Smooth muscle cell (in vitro differentiated cells): ENCODE data around the gene IPMK. TPM values are rescaled to one million over a fixed set of nuclear protein-coding genes. Genes with fewer than 3 reads are reported as not detected.

Source experiments
- DNase-seq: peaks from one replicate; lab custom pipeline; 2025; ENCODE audit not compliant: unreplicated experiment; lab: John Stamatoyannopoulos, UW
- H2AFZ ChIP-seq: fragments of 200-600 bp; sonication (generic); 2 replicates; pipeline ENCODE4 v1.6.0; 2016; ENCODE audit warnings: antibody characterized with exemption, low read depth, mild to moderate bottlenecking
- H3F3A ChIP-seq: fragments of 200-600 bp; sonication (generic); 2 replicates; pipeline ENCODE4 v1.6.0; 2017; ENCODE audit warnings: antibody characterized with exemption, low read depth
- H3K27ac ChIP-seq: fragments of 200-600 bp; sonication (generic); 2 replicates; pipeline ENCODE4 v1.5.1; 2016; ENCODE audit warnings: low read depth, mild to moderate bottlenecking
- H3K27me3 ChIP-seq: fragments of 200-600 bp; sonication (generic); 2 replicates; pipeline ENCODE4 v1.6.1; 2016; ENCODE audit warnings: low read depth, mild to moderate bottlenecking
- H3K36me3 ChIP-seq: fragments of 200-600 bp; sonication (generic); 2 replicates; pipeline ENCODE4 v1.5.1; 2016; ENCODE audit warnings: low read depth
- H3K4me1 ChIP-seq: fragments of 200-600 bp; sonication (generic); 2 replicates; pipeline ENCODE4 v1.5.1; 2016; ENCODE audit warnings: low read depth
- H3K4me2 ChIP-seq: fragments of 200-600 bp; sonication (generic); 2 replicates; pipeline ENCODE4 v1.6.0; 2016; ENCODE audit warnings: mild to moderate bottlenecking
- H3K4me3 ChIP-seq: fragments of 200-600 bp; sonication (generic); 2 replicates; pipeline ENCODE4 v1.5.1; 2016; ENCODE audit warnings: mild to moderate bottlenecking
- H3K79me2 ChIP-seq: fragments of 200-600 bp; sonication (generic); 2 replicates; pipeline ENCODE4 v1.6.0; 2016; ENCODE audit warnings: low read depth, mild to moderate bottlenecking
- H3K9ac ChIP-seq: fragments of 200-600 bp; sonication (generic); 2 replicates; pipeline ENCODE4 v1.6.0; 2016; ENCODE audit warnings: low read depth
- H3K9me3 ChIP-seq: fragments of 200-600 bp; sonication (generic); replicated peaks from 2 replicates; pipeline ENCODE4 v1.5.1; 2016; ENCODE audit warnings: low read depth
- H4K20me1 ChIP-seq: fragments of 200-600 bp; sonication (generic); 2 replicates; pipeline ENCODE4 v1.6.0; 2016; ENCODE audit warnings: low read depth
- WGBS: methylation state at CpG from one replicate; pipeline ENCODE4 v1.1.7; 2016; ENCODE audit warnings: low lambda C conversion rate; 5-methylcytosine and 5-hydroxymethylcytosine counted together
- polyA plus RNA-seq: library from polyadenylated mRNA; unstranded; fragments of >200 nt; fragmentation: Nextera tagmentation; extraction: Ambion mirVana; gene quantifications from 2 replicates; pipeline ENCODE4 v1.2.1, GENCODE V29; 2016
- total RNA-seq: library from RNA; depleted of rRNA; stranded (reverse); fragments of >200 nt; gene quantifications from 2 replicates; pipeline ENCODE4 v1.2.3, GENCODE V29; 2014
- TF ChIP-seq, protein P1 (sequence below): fragments of 200-600 bp; sonication (generic); IDR thresholded peaks from 2 replicates; pipeline ENCODE4 v1.5.1; 2017; ENCODE audit warnings: borderline replicate concordance, mild to moderate bottlenecking, antibody characterized with exemption; ENCODE audit not compliant: insufficient read depth, poor library complexity, severe bottlenecking

IPMK gene
- total and polyA plus RNA-seq, 2 experiments from 2014 or later = 1.9 to 9.2 TPM

DNA sequence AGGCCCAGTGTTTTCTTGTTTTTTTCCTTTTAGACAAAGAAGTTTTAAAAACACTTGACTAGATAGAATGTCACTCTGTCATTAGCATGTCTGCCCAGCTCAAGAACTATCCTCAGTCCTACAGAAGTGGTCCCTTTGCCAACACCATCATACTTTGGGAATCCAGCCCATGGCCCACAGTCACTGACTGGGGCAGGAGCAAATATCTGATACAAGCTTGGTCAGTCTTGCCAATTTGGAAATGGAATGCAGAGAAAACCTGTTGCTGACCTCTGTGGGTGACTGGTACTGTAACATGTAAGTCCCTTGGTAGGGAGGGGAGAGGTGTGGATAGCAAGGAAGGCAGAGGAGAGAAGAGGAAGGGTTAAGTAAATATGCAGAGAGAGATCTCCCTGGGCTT lies 47.8 kb downstream of the IPMK start:
- no peaks in the 10 kb centered on the region for H3K27me3 ChIP-seq
- no peak overlapping the region for H3K4me3 ChIP-seq
- DNase-seq = no peak
- TF ChIP-seq, protein P1, sequence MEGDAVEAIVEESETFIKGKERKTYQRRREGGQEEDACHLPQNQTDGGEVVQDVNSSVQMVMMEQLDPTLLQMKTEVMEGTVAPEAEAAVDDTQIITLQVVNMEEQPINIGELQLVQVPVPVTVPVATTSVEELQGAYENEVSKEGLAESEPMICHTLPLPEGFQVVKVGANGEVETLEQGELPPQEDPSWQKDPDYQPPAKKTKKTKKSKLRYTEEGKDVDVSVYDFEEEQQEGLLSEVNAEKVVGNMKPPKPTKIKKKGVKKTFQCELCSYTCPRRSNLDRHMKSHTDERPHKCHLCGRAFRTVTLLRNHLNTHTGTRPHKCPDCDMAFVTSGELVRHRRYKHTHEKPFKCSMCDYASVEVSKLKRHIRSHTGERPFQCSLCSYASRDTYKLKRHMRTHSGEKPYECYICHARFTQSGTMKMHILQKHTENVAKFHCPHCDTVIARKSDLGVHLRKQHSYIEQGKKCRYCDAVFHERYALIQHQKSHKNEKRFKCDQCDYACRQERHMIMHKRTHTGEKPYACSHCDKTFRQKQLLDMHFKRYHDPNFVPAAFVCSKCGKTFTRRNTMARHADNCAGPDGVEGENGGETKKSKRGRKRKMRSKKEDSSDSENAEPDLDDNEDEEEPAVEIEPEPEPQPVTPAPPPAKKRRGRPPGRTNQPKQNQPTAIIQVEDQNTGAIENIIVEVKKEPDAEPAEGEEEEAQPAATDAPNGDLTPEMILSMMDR = no peak
- no peak overlapping the region for H2AFZ ChIP-seq
- no peaks in the 10 kb centered on the region for H3F3A ChIP-seq
- no peaks in the 10 kb centered on the region for H3K9me3 ChIP-seq
- H3K27ac ChIP-seq = no peak overlapping the region
- no peaks in the 10 kb centered on the region for H3K36me3 ChIP-seq
- no peaks in the 10 kb centered on the region for H3K4me1 ChIP-seq
- no peaks in the 10 kb centered on the region for H3K79me2 ChIP-seq
- peaks cover 3% of the 10 kb centered on the region for H4K20me1 ChIP-seq
- no peak overlapping the region for H3K9ac ChIP-seq
- H3K4me2 ChIP-seq = no peak overlapping the region

DNA sequence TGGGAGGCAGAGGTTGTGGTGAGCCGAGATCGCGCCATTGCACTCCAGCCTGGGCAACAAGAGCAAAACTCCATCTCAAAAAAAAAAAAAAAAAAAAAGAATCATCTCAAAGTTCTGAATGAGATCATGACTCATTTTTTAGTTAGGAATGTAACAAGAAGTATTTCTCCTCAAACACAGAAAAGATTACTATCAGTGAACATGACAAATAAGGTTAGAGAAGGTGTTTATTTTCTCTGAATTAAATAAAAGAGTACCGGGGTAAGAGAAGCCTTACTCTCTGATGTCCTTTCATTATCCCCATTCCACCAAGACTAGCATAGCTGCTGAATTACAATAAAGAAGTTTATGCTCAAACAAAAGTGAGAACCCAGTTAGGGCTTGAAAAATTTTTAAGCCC lies 50.1 kb downstream of the IPMK start:
- H3K4me1 ChIP-seq = no peaks in the 10 kb centered on the region
- H3K79me2 ChIP-seq = no peaks in the 10 kb centered on the region
- H3K4me3 ChIP-seq = no peak overlapping the region
- 92% methylated on average over 4 of the region's 4 CpGs for WGBS
- H3K27me3 ChIP-seq = no peaks in the 10 kb centered on the region
- no peaks in the 10 kb centered on the region for H3F3A ChIP-seq
- peaks cover 3% of the 10 kb centered on the region for H4K20me1 ChIP-seq
- H3K36me3 ChIP-seq = no peaks in the 10 kb centered on the region
- H3K27ac ChIP-seq = no peak overlapping the region
- H3K9ac ChIP-seq = no peak overlapping the region
- TF ChIP-seq, protein P1 = no peak
- H3K4me2 ChIP-seq = no peak overlapping the region
- no peak overlapping the region for H2AFZ ChIP-seq
- no peak for DNase-seq
- H3K9me3 ChIP-seq = no peaks in the 10 kb centered on the region

DNA sequence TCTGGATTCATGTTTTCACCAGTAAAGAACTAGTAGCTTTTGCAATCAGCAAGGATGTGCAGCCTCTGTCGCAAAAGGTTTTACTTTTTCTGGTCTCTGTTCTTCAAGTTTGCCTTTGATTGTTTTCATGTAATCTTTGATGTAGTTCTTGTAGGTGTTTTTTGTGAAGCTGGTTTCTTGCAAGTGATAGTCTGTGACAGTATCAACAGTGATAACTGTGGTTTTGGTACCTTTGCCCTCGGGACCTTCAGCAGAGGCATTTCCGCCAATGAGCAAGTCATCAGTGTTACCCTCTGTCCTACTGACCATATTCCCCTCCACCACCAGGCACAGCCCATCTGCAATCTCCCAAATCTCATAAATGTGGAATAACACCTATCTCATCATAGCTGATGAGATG lies 55.1 kb downstream of the IPMK start:
- H3K4me2 ChIP-seq = no peak overlapping the region

DNA sequence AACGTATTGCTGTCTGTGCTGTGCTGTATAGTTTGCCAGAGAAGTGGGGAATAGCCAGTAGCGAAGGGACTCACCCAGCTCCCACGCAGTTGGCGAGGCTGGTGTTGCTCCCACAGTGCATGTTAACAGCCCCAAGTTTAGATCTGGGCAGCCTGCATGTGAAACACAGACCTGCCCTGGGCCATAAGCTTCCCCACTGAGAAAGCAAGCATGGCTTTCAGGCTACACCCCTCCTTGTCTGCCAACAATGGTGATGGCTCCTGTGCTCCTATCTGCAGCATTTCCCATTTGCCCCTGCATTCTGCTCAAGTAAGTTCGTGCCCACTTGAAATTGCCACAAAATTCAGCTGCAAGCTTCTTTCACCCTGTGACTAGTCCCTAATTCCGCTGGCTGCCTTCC lies 57.5 kb downstream of the IPMK start:
- H3K4me2 ChIP-seq = no peak overlapping the region
- H2AFZ ChIP-seq = no peak overlapping the region
- no peak overlapping the region for H3K9ac ChIP-seq
- no peaks in the 10 kb centered on the region for H3K4me1 ChIP-seq
- H4K20me1 ChIP-seq = peaks cover 3% of the 10 kb centered on the region
- no peaks in the 10 kb centered on the region for H3K36me3 ChIP-seq
- no peaks in the 10 kb centered on the region for H3F3A ChIP-seq
- TF ChIP-seq, protein P1 = no peak
- H3K79me2 ChIP-seq = no peaks in the 10 kb centered on the region
- H3K27me3 ChIP-seq = no peaks in the 10 kb centered on the region
- H3K9me3 ChIP-seq = no peaks in the 10 kb centered on the region
- H3K27ac ChIP-seq = no peak overlapping the region
- 94% methylated on average over 6 of the region's 6 CpGs for WGBS
- DNase-seq = no peak
- no peak overlapping the region for H3K4me3 ChIP-seq

More for the DNA sequence above, 55.1 kb downstream of the IPMK start:
- no peaks in the 10 kb centered on the region for H3F3A ChIP-seq
- no peak overlapping the region for H3K4me3 ChIP-seq
- H2AFZ ChIP-seq = no peak overlapping the region
- WGBS = 81% methylated on average over 3 of the region's 3 CpGs
- no peaks in the 10 kb centered on the region for H4K20me1 ChIP-seq
- no peaks in the 10 kb centered on the region for H3K27me3 ChIP-seq
- DNase-seq = no peak
- H3K9ac ChIP-seq = no peak overlapping the region
- TF ChIP-seq, protein P1 = no peak
- no peaks in the 10 kb centered on the region for H3K4me1 ChIP-seq
- H3K79me2 ChIP-seq = no peaks in the 10 kb centered on the region
- no peaks in the 10 kb centered on the region for H3K9me3 ChIP-seq
- no peaks in the 10 kb centered on the region for H3K36me3 ChIP-seq
- H3K27ac ChIP-seq = no peak overlapping the region
